GM12878 (cell line): ENCODE results near the gene NUDCD3. TPM values are rescaled to one million over a fixed set of nuclear protein-coding genes. Genes with fewer than 3 reads are reported as not detected.

Source experiments
- ATAC-seq: fragments of 200-7000 bp; cut with Tn5 transposase; 3 replicates; pipeline ENCODE4 v1.9.1; 2020; ENCODE audit warnings: mild to moderate bottlenecking, moderate library complexity
- BruUV-seq: library from RNA; stranded (reverse); fragments of 400-500 nt; replicated peaks from 2 replicates; lab custom pipeline; 2021; lab: Mats Ljungman, UMichigan
- CTCF ChIA-PET: fragments of 300-600 bp; sonication (Branson Sonifier 250); formaldehyde crosslinking; extraction: SDS; loops from one replicate; lab custom pipeline; 2021; ENCODE audit warnings: inconsistent platforms; lab: Yijun Ruan, JAX
- POLR2A ChIA-PET: fragments of 350-600 bp; formaldehyde crosslinking; extraction: SDS; loops from one replicate; lab custom pipeline; 2021; ENCODE audit warnings: inconsistent platforms; lab: Charles Lee
- RAD21 ChIA-PET: fragments of 300-600 bp; sonication (Branson Sonifier 250); formaldehyde crosslinking; loops from one replicate; lab custom pipeline; 2023; ENCODE audit warnings: antibody characterized with exemption; ENCODE audit not compliant: unreplicated experiment; lab: Charles Lee
- SMC1A ChIA-PET: fragments of 300-600 bp; sonication (Branson Sonifier 250); formaldehyde crosslinking; loops from one replicate; lab custom pipeline; 2023; ENCODE audit not compliant: unreplicated experiment, uncharacterized antibody; lab: Charles Lee
- DNase-seq: peaks from one replicate; pipeline ENCODE4 v3.0.0-alpha.2; 2011; ENCODE audit warnings: low read depth, low spot score
- FAIRE-seq: peaks from 3 replicates; lab custom pipeline; 2011; peaks lifted over from hg19 to GRCh38; lab: Jason Lieb, UNC
- H2AFZ ChIP-seq: 2 replicates; pipeline ENCODE4 v1.6.0; 2011; ENCODE audit warnings: low read depth, low read length, control low read depth; ENCODE audit not compliant: control insufficient read depth
- H3K27ac ChIP-seq: 2 replicates; pipeline ENCODE4 v1.5.1; 2011; ENCODE audit warnings: control low read depth; ENCODE audit not compliant: control insufficient read depth, insufficient read depth
- H3K27me3 ChIP-seq, 2 experiments: replicated peaks in 1 of 2; 2 replicates each; pipeline versions ENCODE4 v1.6.0 to v1.6.1; 2011; ENCODE audit warnings: low read length in 1 of 2; ENCODE audit not compliant: control insufficient read depth in 2 of 2, insufficient read depth in 2 of 2
- H3K36me3 ChIP-seq, 2 experiments: 2 replicates each; pipeline ENCODE4 v1.5.1; 2011; ENCODE audit warnings: low read length in 1 of 2; ENCODE audit not compliant: control insufficient read depth in 2 of 2, insufficient read depth in 2 of 2
- H3K4me1 ChIP-seq: 2 replicates; pipeline ENCODE4 v1.6.1; 2011; ENCODE audit warnings: mild to moderate bottlenecking, low read length, moderate library complexity, mixed read lengths; ENCODE audit not compliant: control insufficient read depth, insufficient read depth
- H3K4me2 ChIP-seq: 2 replicates; pipeline ENCODE4 v1.6.0; 2011; ENCODE audit warnings: control low read depth; ENCODE audit not compliant: control insufficient read depth, insufficient read depth
- H3K4me3 ChIP-seq: fragments of 200-600 bp; sonication (generic); 2 replicates; pipeline ENCODE4 v1.5.1; 2016
- H3K79me2 ChIP-seq: 2 replicates; pipeline ENCODE4 v1.6.0; 2011; ENCODE audit warnings: low read length; ENCODE audit not compliant: control insufficient read depth, insufficient read depth
- H3K9ac ChIP-seq: 2 replicates; pipeline ENCODE4 v1.8.0; 2011; ENCODE audit warnings: low read length, control low read depth, mixed read lengths; ENCODE audit not compliant: control insufficient read depth, insufficient read depth
- H3K9me3 ChIP-seq: replicated peaks from 3 replicates; pipeline ENCODE4 v1.5.1; 2011; ENCODE audit warnings: mild to moderate bottlenecking, low read length; ENCODE audit not compliant: control insufficient read depth, insufficient read depth
- H4K20me1 ChIP-seq: 2 replicates; pipeline ENCODE4 v1.6.0; 2011; ENCODE audit not compliant: control insufficient read depth, insufficient read depth
- CBX3 ChIP-seq: fragments of 200-600 bp; sonication (generic); IDR thresholded peaks from 2 replicates; pipeline ENCODE4 v1.6.1; 2016; ENCODE audit warnings: low read depth, borderline replicate concordance
- CBX5 ChIP-seq: sonication (generic); IDR thresholded peaks from 2 replicates; pipeline ENCODE4 v1.6.1; 2016; ENCODE audit warnings: low read depth, moderate library complexity, mild to moderate bottlenecking, inconsistent platforms
- CHD4 ChIP-seq: fragments of 200-600 bp; sonication (generic); IDR thresholded peaks from 2 replicates; pipeline ENCODE4 v1.6.1; 2016; ENCODE audit warnings: mild to moderate bottlenecking
- CREB1 ChIP-seq: IDR thresholded peaks from 2 replicates; pipeline ENCODE4 v1.6.1; 2012; ENCODE audit warnings: low read depth, mild to moderate bottlenecking, inconsistent platforms
- KLF5 ChIP-seq: fragments of 450-650 bp; IDR thresholded peaks from 2 replicates; pipeline ENCODE4 v1.6.1; 2014; ENCODE audit warnings: mild to moderate bottlenecking; ENCODE audit not compliant: partially characterized antibody
- NR2C2 ChIP-seq: IDR thresholded peaks from 2 replicates; pipeline ENCODE4 v1.6.1; 2011; ENCODE audit warnings: borderline replicate concordance, low read depth; ENCODE audit not compliant: control insufficient read depth, insufficient read length
- ZNF622 ChIP-seq: fragments of 450-650 bp; IDR thresholded peaks from 2 replicates; pipeline ENCODE4 v1.6.1; 2017; ENCODE audit warnings: mild to moderate bottlenecking, inconsistent platforms
- WGBS: methylation state at CpG from one replicate; pipeline ENCODE4 v1.1.6; 2016; ENCODE audit warnings: low lambda C conversion rate; ENCODE audit not compliant: insufficient replicate concordance, insufficient coverage; ENCODE audit errors: missing lambda C conversion rate; 5-methylcytosine and 5-hydroxymethylcytosine counted together
- in situ Hi-C: fragments of 300-500 bp; cut with MboI; formaldehyde crosslinking; loops from 9 replicates; pipeline ENCODE4 v1.14.3; 2018; ENCODE audit warnings: mixed read lengths
- intact Hi-C: fragments of 100-400 bp; cut with micrococcal nuclease; formaldehyde crosslinking; loops from one replicate; pipeline ENCODE4 v1.14.2; 2022; ENCODE audit not compliant: unreplicated experiment
- polyA plus RNA-seq, 11 experiments: library from polyadenylated mRNA; depleted of rRNA in 4 of 11; unstranded in 6 of 11; stranded (reverse) in 5 of 11; fragments of >200 nt; fragmentation: Nextera tagmentation in 4 of 11; fragmentation: Illumina TruSeq in 1 of 11; extraction: Ambion mirVana in 4 of 11; extraction: Trizol in 1 of 11; gene quantifications; 1 replicate in 1 of 11; 2 replicates in 10 of 11; pipeline versions ENCODE4 v1.2.1 to v1.2.3, GENCODE V29; 2011 to 2016; ENCODE audit warnings: inconsistent platforms in 2 of 11, missing spikeins in 2 of 11, low read depth in 1 of 11
- total RNA-seq, 4 experiments: library from RNA; depleted of rRNA in 3 of 4; stranded (reverse); fragments of >200 nt in 3 of 4; fragmentation: Illumina TruSeq in 1 of 4; extraction: Trizol in 1 of 4; gene quantifications; 2 replicates each; pipeline versions ENCODE4 v1.2.1 to v1.2.3, GENCODE V29; 2013 to 2021
- TF ChIP-seq, protein P1 (sequence below): IDR thresholded peaks from 2 replicates; pipeline ENCODE4 v1.6.1; 2011; ENCODE audit warnings: borderline replicate concordance, low read depth, mild to moderate bottlenecking, moderate library complexity, low read length; ENCODE audit not compliant: insufficient read depth, poor library complexity, severe bottlenecking
- TF ChIP-seq, protein P2 (sequence below): fragments of 450-650 bp; IDR thresholded peaks from 2 replicates; pipeline ENCODE4 v1.6.1; 2016; ENCODE audit warnings: mild to moderate bottlenecking
- TF ChIP-seq, protein P3 (sequence below): IDR thresholded peaks from 2 replicates; pipeline ENCODE4 v1.6.1; 2011; ENCODE audit warnings: borderline replicate concordance, low read depth, mild to moderate bottlenecking, moderate library complexity, mixed read lengths, low read length; ENCODE audit not compliant: insufficient read depth; ENCODE audit errors: extremely low read length

Gene NUDCD3
- total and polyA plus RNA-seq, 10 of the 15 experiments (the other 5 are each of a cell fraction or from before 2014, with no cell fraction given), result 25.0 to 89.8 (median 46.4) TPM

DNA sequence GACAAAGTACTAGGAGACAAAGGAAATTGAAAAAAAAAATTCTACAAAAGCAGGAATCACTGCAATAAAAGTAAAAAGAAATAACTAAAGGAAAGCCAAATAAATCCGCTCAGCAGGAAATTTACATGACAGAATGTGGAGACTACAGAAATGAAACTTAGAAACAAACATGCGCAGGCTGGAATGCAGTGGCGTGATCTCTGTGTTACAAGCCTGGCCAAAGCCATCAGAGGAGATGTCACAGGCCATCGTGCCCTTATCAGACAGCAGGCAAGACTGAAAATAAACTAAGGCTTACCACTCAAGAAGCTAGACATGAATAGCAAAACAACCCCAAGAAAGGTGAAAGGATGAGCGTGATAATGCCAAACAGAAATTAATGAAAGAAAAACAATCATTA, 158.8 kb downstream of the NUDCD3 start (continued):
- TF ChIP-seq, protein P1, sequence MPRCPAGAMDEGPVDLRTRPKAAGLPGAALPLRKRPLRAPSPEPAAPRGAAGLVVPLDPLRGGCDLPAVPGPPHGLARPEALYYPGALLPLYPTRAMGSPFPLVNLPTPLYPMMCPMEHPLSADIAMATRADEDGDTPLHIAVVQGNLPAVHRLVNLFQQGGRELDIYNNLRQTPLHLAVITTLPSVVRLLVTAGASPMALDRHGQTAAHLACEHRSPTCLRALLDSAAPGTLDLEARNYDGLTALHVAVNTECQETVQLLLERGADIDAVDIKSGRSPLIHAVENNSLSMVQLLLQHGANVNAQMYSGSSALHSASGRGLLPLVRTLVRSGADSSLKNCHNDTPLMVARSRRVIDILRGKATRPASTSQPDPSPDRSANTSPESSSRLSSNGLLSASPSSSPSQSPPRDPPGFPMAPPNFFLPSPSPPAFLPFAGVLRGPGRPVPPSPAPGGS, result no peak
- no peak for TF ChIP-seq CBX5

DNA sequence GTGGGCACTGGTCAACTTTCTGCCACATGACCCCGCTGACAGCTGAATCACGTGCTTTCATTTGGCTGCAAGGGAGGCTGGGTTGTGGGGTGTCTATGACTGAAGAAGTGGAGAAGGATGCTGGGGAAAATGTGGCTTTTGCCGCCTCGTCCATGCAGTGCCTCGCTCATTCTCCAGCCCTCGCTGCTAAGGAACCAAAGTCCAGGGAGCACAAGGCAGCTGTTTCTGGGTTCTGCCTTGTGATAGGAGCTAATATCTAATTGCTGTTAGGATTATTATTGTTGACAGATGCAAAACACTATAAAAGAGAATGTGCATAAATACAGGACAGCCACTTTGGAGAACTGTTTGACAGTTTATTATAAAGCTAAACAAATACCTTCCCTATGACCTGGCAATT, 160.1 kb downstream of the NUDCD3 start:
- ATAC-seq (no peak), FAIRE-seq (no peak), DNase-seq (no peak)
- Histone ChIP-seq H3K4me2 (no peak overlapping the region), H3K36me3 (no peaks in the 10 kb centered on the region), H3K79me2 (no peaks in the 10 kb centered on the region), H2AFZ (no peak overlapping the region), H3K4me1 (no peaks in the 10 kb centered on the region), H3K4me3 (no peak overlapping the region), H4K20me1 (no peaks in the 10 kb centered on the region), H3K9me3 (no peaks in the 10 kb centered on the region), H3K27me3 (peaks cover 0 to 6% of the 10 kb centered on the region in 2 experiments; a peak in 3 of 4 replicates), H3K27ac (no peak overlapping the region), H3K9ac (no peak overlapping the region)
- POLR2A ChIA-PET, result no interaction called here
- intact Hi-C loops (no loop called here), in situ Hi-C loops (no loop called here)
- RAD21 ChIA-PET, result no interaction called here
- TF ChIP-seq NR2C2 (no peak), ZNF622 (no peak), CBX3 (no peak), CHD4 (no peak), CREB1 (no peak), KLF5 (no peak)
- TF ChIP-seq, protein P2, sequence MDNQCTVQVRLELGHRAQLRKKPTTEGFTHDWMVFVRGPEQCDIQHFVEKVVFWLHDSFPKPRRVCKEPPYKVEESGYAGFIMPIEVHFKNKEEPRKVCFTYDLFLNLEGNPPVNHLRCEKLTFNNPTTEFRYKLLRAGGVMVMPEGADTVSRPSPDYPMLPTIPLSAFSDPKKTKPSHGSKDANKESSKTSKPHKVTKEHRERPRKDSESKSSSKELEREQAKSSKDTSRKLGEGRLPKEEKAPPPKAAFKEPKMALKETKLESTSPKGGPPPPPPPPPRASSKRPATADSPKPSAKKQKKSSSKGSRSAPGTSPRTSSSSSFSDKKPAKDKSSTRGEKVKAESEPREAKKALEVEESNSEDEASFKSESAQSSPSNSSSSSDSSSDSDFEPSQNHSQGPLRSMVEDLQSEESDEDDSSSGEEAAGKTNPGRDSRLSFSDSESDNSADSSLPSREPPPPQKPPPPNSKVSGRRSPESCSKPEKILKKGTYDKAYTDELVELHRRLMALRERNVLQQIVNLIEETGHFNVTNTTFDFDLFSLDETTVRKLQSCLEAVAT, result no peak
- TF ChIP-seq, protein P3, sequence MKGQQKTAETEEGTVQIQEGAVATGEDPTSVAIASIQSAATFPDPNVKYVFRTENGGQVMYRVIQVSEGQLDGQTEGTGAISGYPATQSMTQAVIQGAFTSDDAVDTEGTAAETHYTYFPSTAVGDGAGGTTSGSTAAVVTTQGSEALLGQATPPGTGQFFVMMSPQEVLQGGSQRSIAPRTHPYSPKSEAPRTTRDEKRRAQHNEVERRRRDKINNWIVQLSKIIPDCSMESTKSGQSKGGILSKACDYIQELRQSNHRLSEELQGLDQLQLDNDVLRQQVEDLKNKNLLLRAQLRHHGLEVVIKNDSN, result no peak
- BruUV-seq, result no TSS peak
- SMC1A ChIA-PET, result interaction anchor here (0.8 kb wide), 1 partner anchor 11 kb away, joined by 3 read pairs; no protein-coding TSS in a partner anchor
- CTCF ChIA-PET, result no interaction called here
- WGBS, result 39% methylated on average over 6 of the region's 6 CpGs
